ENCODE results near the gene CLDN18.

The CLDN18 gene

DNA sequence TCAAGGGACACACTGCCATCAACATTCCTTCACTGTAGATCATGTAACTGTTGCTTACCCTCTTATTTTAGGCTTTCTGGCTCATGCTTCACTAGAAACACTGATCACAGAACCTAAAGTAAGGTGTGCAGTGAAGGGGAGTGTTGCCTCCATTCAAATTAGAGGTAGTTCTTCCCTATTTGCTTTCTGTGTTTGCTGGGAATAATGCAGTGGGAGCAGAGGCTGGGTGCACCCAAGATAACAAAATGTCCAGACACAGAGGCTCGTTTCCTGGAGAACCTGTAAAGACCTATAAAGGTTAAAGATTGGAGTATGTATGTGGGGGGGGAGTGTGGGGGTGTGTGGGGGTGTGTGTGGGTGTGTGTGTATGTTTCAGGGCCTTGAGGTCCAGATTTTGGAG is 2.1 kb upstream of the CLDN18 start:
- Histone ChIP-seq H3K9ac (ENCODE audit: insufficient read length, low read depth) (no peak overlapping the region), H3K4me3 (ENCODE audit: insufficient read length, low read depth) (no peak overlapping the region), H3K9me3 (ENCODE audit: insufficient read depth, low read length) (no peaks in the 10 kb centered on the region), H3K4me1 (ENCODE audit: insufficient read depth, insufficient read length) (no peaks in the 10 kb centered on the region), H3K36me3 (ENCODE audit: insufficient read depth, insufficient read length, low read length) (no peaks in the 10 kb centered on the region), H3K27me3 (ENCODE audit: insufficient read depth, insufficient read length) (no peaks in the 10 kb centered on the region)
- TF ChIP-seq SUZ12 (IDR thresholded peaks at IDR 0.05; ENCODE audit: extremely low read depth, insufficient read depth, insufficient read length) (no peak), YY1 (IDR thresholded peaks at IDR 0.05; ENCODE audit: insufficient read depth, insufficient read length) (no peak), ZNF274 (IDR thresholded peaks at IDR 0.05; ENCODE audit: low read depth, low read length) (no peak)
- DNase-seq (ENCODE audit: low read depth, low spot score) = no peak

DNA sequence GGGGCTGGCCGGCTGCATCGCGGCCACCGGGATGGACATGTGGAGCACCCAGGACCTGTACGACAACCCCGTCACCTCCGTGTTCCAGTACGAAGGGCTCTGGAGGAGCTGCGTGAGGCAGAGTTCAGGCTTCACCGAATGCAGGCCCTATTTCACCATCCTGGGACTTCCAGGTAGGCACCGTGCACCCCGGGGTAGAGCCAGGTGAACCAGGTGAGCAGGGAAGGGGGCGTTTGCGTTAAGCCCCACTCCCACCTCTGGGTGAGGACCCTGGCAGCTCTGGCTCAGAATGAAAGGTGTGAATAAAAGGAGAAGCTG is 267 bp downstream of the CLDN18 start:
- TF ChIP-seq YY1 (IDR thresholded peaks at IDR 0.05; ENCODE audit: insufficient read depth, insufficient read length) (no peak), SUZ12 (IDR thresholded peaks at IDR 0.05; ENCODE audit: extremely low read depth, insufficient read depth, insufficient read length) (no peak), ZNF274 (IDR thresholded peaks at IDR 0.05; ENCODE audit: low read depth, low read length) (no peak)
- Histone ChIP-seq H3K4me3 (ENCODE audit: insufficient read length, low read depth) (no peak overlapping the region), H3K36me3 (ENCODE audit: insufficient read depth, insufficient read length, low read length) (no peaks in the 10 kb centered on the region), H3K9ac (ENCODE audit: insufficient read length, low read depth) (no peak overlapping the region), H3K27me3 (ENCODE audit: insufficient read depth, insufficient read length) (no peaks in the 10 kb centered on the region), H3K9me3 (ENCODE audit: insufficient read depth, low read length) (peaks cover 5% of the 10 kb centered on the region; the same call in 1 of the 2 replicates), H3K4me1 (ENCODE audit: insufficient read depth, insufficient read length) (no peaks in the 10 kb centered on the region)
- DNase-seq (ENCODE audit: low read depth, low spot score) = no peak

DNA sequence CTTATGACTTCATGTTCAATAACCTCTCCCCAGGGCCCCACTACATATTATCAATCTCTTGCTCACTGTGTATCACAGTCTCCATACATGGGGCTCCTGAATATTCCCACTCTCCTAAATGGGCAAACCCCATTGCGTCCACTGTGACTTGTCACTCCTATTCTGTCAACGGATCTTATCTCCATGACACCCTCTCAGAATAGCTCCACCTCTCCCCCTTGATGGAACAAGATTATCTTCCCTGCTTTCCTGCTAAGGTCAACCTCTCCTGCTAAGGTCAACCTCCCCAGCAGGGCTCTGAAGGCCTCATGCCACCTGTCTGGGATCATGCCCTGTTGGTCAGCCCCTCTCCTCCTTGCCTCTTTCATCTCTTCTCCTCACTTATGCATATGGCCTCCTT is 1.8 kb downstream of the CLDN18 start:
- H3K4me1 ChIP-seq (ENCODE audit: insufficient read depth, insufficient read length) = no peaks in the 10 kb centered on the region
- TF ChIP-seq SUZ12 (IDR thresholded peaks at IDR 0.05; ENCODE audit: extremely low read depth, insufficient read depth, insufficient read length) (no peak), YY1 (IDR thresholded peaks at IDR 0.05; ENCODE audit: insufficient read depth, insufficient read length) (no peak), ZNF274 (IDR thresholded peaks at IDR 0.05; ENCODE audit: low read depth, low read length) (no peak)
- no peak for DNase-seq (ENCODE audit: low read depth, low spot score)

DNA sequence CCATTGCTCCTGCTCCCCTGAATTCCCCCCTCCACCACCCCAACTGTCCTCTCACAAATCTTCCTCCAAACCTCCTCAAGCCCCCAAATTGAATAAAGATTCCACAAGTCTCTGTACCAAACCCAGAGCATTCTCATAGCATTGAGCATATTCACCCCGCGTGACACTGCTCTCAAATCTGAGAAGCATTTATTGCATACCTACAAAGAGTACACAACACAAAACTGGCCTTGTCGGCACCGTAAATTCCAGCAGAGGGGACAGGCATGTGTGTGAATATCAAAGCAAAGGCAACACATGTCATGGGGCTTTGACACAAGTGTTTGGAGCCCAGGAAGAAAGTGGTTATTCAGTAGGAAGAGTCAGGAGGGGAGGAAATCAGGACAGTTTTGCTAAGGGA is 2.6 kb downstream of the CLDN18 start:
- Histone ChIP-seq H3K27me3 (ENCODE audit: insufficient read depth, insufficient read length) (no peaks in the 10 kb centered on the region), H3K9me3 (ENCODE audit: insufficient read depth, low read length) (peaks cover 5% of the 10 kb centered on the region; the same call in 1 of the 2 replicates), H3K36me3 (ENCODE audit: insufficient read depth, insufficient read length, low read length) (no peaks in the 10 kb centered on the region), H3K9ac (ENCODE audit: insufficient read length, low read depth) (no peak overlapping the region), H3K4me1 (ENCODE audit: insufficient read depth, insufficient read length) (no peaks in the 10 kb centered on the region), H3K4me3 (ENCODE audit: insufficient read length, low read depth) (no peak overlapping the region)
- DNase-seq (ENCODE audit: low read depth, low spot score) = no peak
- no peak for TF ChIP-seq ZNF274 (IDR thresholded peaks at IDR 0.05; ENCODE audit: low read depth, low read length)

More for the DNA sequence above, 1.8 kb downstream of the CLDN18 start:
- Histone ChIP-seq H3K36me3 (ENCODE audit: insufficient read depth, insufficient read length, low read length) (no peaks in the 10 kb centered on the region), H3K27me3 (ENCODE audit: insufficient read depth, insufficient read length) (no peaks in the 10 kb centered on the region), H3K4me3 (ENCODE audit: insufficient read length, low read depth) (no peak overlapping the region), H3K9me3 (ENCODE audit: insufficient read depth, low read length) (peaks cover 5% of the 10 kb centered on the region; the same call in 1 of the 2 replicates), H3K9ac (ENCODE audit: insufficient read length, low read depth) (no peak overlapping the region)

DNA sequence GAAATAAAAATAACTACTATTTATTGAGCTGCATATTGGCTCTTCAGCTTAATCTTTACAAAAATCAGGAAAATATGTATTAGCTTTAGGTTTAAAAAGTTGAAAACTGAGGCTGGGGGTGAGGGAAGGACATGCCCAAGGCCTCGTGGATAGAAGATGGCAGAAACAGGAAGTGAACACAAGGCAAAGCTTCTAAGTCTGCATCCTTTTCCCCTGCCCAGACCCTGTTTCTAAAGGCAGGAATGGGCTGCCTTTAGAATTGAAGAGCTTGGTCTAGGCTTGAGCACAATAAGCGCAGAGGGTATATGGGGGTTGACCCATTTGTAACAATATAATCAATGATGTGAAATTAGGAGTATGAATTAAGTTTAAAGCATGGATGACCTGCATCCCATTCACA is 6.1 kb downstream of the CLDN18 start:
- Histone ChIP-seq H3K36me3 (ENCODE audit: insufficient read depth, insufficient read length, low read length) (no peaks in the 10 kb centered on the region), H3K4me1 (ENCODE audit: insufficient read depth, insufficient read length) (no peaks in the 10 kb centered on the region), H3K27me3 (ENCODE audit: insufficient read depth, insufficient read length) (no peaks in the 10 kb centered on the region), H3K9me3 (ENCODE audit: insufficient read depth, low read length) (peaks cover 5% of the 10 kb centered on the region; the same call in 1 of the 2 replicates), H3K9ac (ENCODE audit: insufficient read length, low read depth) (no peak overlapping the region), H3K4me3 (ENCODE audit: insufficient read length, low read depth) (no peak overlapping the region)
- TF ChIP-seq ZNF274 (IDR thresholded peaks at IDR 0.05; ENCODE audit: low read depth, low read length) (no peak), YY1 (IDR thresholded peaks at IDR 0.05; ENCODE audit: insufficient read depth, insufficient read length) (no peak), SUZ12 (IDR thresholded peaks at IDR 0.05; ENCODE audit: extremely low read depth, insufficient read depth, insufficient read length) (no peak)
- no peak for DNase-seq (ENCODE audit: low read depth, low spot score)

DNA sequence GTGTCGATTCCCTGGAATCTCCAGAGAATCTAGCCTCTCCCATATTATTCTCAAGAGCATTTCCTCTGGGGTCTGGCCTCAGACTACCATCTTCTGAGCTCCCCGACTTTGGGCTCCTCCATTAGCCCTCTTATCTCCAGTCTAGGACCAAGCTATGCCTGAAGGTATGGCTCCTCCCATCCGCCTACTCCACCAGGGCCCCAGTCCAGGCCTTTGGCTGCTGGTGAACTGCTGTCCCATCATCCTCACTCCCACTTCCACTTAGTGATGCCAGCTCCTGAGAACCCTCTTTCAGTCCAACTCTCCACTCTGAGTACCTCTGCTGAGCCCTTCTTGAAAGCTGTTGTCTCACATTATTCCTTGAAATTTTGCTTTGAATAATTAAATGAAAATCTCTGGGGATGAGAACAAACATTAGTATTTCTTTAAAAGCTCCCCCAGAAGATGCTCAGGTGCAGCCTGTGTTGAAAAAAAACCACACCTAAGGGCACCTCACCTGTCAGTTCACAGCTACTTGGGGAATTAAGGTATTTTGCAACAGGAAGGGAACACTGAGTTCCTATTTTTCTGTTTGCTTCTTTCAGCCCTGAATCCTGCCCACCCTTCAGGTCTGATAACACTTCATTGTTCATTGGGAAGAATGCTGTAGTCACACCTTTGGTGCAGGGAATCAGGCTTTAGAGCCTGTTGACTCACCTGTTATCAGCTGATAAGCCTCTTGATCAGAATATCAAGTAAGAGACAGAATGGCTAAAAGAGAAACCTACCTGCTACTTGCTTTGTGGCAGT is 9.5 kb downstream of the CLDN18 start:
- TF ChIP-seq YY1 (IDR thresholded peaks at IDR 0.05; ENCODE audit: insufficient read depth, insufficient read length) (no peak), ZNF274 (IDR thresholded peaks at IDR 0.05; ENCODE audit: low read depth, low read length) (no peak), SUZ12 (IDR thresholded peaks at IDR 0.05; ENCODE audit: extremely low read depth, insufficient read depth, insufficient read length) (no peak)
- no peaks in the 10 kb centered on the region for H3K27me3 ChIP-seq (ENCODE audit: insufficient read depth, insufficient read length)
- no peak for DNase-seq (ENCODE audit: low read depth, low spot score)
- H3K36me3 ChIP-seq (ENCODE audit: insufficient read depth, insufficient read length, low read length) = no peaks in the 10 kb centered on the region
- no peaks in the 10 kb centered on the region for H3K4me1 ChIP-seq (ENCODE audit: insufficient read depth, insufficient read length)
- H3K9me3 ChIP-seq (ENCODE audit: insufficient read depth, low read length) = no peaks in the 10 kb centered on the region
- no peak overlapping the region for H3K9ac ChIP-seq (ENCODE audit: insufficient read length, low read depth)
- no peak overlapping the region for H3K4me3 ChIP-seq (ENCODE audit: insufficient read length, low read depth)

DNA sequence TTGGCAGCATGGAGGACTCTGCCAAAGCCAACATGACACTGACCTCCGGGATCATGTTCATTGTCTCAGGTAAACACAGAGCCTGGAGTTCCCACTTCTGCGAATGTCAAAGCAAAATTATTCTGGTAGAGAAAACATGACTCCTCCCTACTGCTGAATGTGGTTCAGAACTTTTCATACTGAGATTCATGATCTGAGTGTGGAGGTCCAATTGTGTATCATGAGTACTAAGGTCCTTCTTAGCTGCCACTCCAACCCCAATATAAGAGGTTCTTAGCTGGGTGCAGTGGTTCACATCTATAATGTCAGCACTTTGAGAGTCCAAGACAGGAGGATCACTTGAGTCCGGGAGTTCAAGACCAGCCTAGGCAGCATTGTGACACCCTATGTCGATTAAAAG is 13.8 kb downstream of the CLDN18 start:
- Histone ChIP-seq H3K9me3 (ENCODE audit: insufficient read depth, low read length) (no peaks in the 10 kb centered on the region), H3K4me1 (ENCODE audit: insufficient read depth, insufficient read length) (no peaks in the 10 kb centered on the region), H3K4me3 (ENCODE audit: insufficient read length, low read depth) (no peak overlapping the region), H3K36me3 (ENCODE audit: insufficient read depth, insufficient read length, low read length) (no peaks in the 10 kb centered on the region), H3K9ac (ENCODE audit: insufficient read length, low read depth) (no peak overlapping the region), H3K27me3 (ENCODE audit: insufficient read depth, insufficient read length) (no peaks in the 10 kb centered on the region)
- DNase-seq (ENCODE audit: low read depth, low spot score) = no peak
- no peak for TF ChIP-seq ZNF274 (IDR thresholded peaks at IDR 0.05; ENCODE audit: low read depth, low read length)
- no peak for TF ChIP-seq SUZ12 (IDR thresholded peaks at IDR 0.05; ENCODE audit: extremely low read depth, insufficient read depth, insufficient read length)
- no peak for TF ChIP-seq YY1 (IDR thresholded peaks at IDR 0.05; ENCODE audit: insufficient read depth, insufficient read length)

All from NT2/D1 (cell line).